GM10847 (cell line): ENCODE measurements around the gene CHI3L1.

Source experiments
- POLR2A ChIP-seq: IDR thresholded peaks from 2 replicates; pipeline ENCODE4 v1.6.1; 2011; ENCODE audit not compliant: insufficient read length; ENCODE audit errors: extremely low read depth

The CHI3L1 gene

GRCh38 chr1:203177470-203178039, 8.9 kb downstream of the CHI3L1 start:
- no peak for TF ChIP-seq POLR2A

GRCh38 chr1:203177036-203177405, 9.5 kb downstream of the CHI3L1 start:
- TF ChIP-seq POLR2A = no peak

GRCh38 chr1:203176273-203177035, 10.1 kb downstream of the CHI3L1 start:
- TF ChIP-seq POLR2A = no peak

- TF ChIP-seq POLR2A = no peak
Observed at GRCh38 chr1:203175827-203176241, 10.7 kb downstream of the CHI3L1 start.

- no peak for TF ChIP-seq POLR2A
Observed at GRCh38 chr1:203175237-203175826, 11.2 kb downstream of the CHI3L1 start, which contains the start of gene MYBPH. MYBPH (minus strand) TSS chr1:203175826; CDS start chr1:203175755, 71 bp downstream.

GRCh38 chr1:203174324-203174985, 12.0 kb downstream of the CHI3L1 start:
- no peak for TF ChIP-seq POLR2A

GRCh38 chr1:203173566-203173965, 12.9 kb downstream of the CHI3L1 start:
- no peak for TF ChIP-seq POLR2A

GRCh38 chr1:203173011-203173555, 13.4 kb downstream of the CHI3L1 start:
- no peak for TF ChIP-seq POLR2A

- TF ChIP-seq POLR2A = no peak
Observed at GRCh38 chr1:203172184-203173010, 14.1 kb downstream of the CHI3L1 start.

GRCh38 chr1:203171341-203172183, 14.9 kb downstream of the CHI3L1 start:
- no peak for TF ChIP-seq POLR2A

GRCh38 chr1:203170625-203171330, 15.7 kb downstream of the CHI3L1 start:
- no peak for TF ChIP-seq POLR2A

- TF ChIP-seq POLR2A = no peak
Observed at GRCh38 chr1:203169770-203170520, 16.6 kb downstream of the CHI3L1 start.

GRCh38 chr1:203168991-203169390, 17.5 kb downstream of the CHI3L1 start:
- TF ChIP-seq POLR2A = no peak

- no peak for TF ChIP-seq POLR2A
Observed at GRCh38 chr1:203168256-203168786, 18.2 kb downstream of the CHI3L1 start.
